HG03103 (cell line): ENCODE results near the gene GRHL1.

Experiments used
- ATAC-seq: cut with Tn5 transposase; IDR thresholded peaks from one replicate; pipeline ENCODE4 v1.9.1; 2021; ENCODE audit warnings: low read depth; ENCODE audit not compliant: unreplicated experiment

Gene GRHL1

DNA sequence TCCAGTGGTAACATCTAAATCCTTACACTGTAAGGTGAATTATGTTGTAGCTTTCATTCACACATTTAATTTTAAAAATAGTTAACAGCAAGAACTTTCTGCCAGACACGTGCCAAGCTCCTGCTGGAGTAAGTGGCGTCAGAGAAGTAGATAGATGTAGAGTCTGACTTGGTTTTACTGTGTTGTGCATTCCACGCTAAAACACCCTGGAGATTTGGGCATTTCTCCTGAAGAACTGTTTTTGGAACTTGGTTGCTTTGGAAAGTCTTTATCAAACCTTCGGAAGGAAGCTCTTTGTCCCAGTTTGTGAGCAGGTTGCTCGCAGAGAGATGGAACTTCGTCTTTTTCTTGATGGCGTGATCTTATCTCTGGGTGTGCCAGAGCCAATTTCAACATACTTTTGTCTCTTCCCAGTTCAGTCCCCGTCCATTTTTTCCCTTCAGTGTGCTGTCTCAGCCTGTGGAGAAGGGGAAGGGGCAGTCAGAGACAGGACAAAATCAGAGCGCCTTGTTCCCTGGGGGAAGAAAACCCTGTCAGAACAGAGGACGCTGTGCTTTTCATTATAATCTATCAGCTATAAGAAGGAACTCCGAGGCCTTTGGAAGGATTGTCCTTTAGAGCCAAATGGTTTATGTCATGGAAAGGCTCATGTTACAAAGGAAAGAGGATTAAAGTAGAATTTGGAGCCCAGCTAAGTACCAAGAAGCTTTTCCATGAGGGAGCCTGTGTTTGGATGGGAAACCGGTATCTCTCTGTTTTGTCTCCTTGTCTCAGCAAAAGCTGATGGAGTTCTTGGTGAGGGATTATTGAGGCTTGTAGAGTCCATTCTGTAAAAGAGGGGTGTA is 18.9 kb downstream of the GRHL1 start:
- ATAC-seq: no peak

- ATAC-seq: no peak
Measured at GRCh38 chr2:9971105-9971818, 19.8 kb downstream of the GRHL1 start.

DNA sequence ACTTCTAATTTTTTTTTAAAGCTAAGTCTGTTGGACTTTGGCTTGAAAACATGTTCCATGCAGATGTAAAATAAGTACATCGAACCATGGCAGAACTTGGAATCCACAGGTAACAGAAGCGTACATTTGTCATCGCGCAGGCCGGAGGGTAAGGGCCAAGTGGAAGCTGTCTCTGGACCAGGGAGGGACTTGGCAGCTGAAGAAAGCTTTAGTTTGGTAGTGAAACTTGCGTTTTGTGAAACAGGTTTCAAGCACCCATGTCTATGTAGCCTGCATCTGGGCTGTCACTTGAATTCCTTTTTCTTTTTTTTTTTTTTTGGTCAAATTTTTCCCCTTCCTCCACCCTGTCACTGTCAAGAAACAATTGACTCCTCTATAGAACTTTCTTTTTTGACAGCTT is 20.4 kb downstream of the GRHL1 start:
- no peak for ATAC-seq

GRCh38 chr2:9972621-9973479 is 21.4 kb downstream of the GRHL1 start:
- ATAC-seq: no peak

DNA sequence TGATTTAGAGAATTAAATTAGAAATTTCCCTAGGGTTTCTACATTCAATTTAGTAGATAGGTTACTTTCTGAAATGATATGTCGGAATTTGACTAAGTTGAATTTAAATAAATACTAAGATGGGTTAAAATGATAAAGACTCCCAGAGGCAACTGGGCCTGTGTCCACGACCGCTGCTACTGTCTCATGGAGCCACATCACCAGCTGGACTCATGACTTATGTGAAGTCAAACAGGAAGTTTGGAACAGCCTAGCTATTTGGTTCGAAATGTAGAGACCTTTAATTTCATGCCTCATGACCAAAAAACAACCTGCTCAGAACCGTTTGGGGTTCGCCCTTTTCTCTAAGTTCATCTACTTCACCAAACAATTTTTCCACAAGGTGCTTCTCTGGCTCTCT is 22.2 kb downstream of the GRHL1 start:
- no peak for ATAC-seq

DNA sequence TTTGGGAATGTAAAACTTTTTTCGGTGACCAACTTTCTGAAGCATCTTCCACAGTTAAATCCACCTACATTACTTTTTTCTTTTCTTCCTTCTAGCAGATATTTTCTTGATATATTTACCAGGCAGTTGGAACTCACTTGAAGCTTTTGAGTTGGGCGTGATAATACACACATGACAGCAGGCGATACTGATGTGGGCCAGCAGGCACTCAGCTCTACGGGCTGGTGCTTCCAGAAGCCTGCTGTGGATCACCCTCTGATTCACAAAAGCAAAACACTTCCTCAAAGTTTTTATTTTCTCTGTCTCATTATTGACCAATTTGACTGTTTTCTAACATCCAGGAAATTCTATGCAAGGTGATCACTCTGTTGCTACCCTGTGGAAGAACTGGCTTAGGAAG is 22.9 kb downstream of the GRHL1 start:
- no peak for ATAC-seq

- ATAC-seq: no peak
Measured at GRCh38 chr2:9975328-9975727, 23.8 kb downstream of the GRHL1 start.

DNA sequence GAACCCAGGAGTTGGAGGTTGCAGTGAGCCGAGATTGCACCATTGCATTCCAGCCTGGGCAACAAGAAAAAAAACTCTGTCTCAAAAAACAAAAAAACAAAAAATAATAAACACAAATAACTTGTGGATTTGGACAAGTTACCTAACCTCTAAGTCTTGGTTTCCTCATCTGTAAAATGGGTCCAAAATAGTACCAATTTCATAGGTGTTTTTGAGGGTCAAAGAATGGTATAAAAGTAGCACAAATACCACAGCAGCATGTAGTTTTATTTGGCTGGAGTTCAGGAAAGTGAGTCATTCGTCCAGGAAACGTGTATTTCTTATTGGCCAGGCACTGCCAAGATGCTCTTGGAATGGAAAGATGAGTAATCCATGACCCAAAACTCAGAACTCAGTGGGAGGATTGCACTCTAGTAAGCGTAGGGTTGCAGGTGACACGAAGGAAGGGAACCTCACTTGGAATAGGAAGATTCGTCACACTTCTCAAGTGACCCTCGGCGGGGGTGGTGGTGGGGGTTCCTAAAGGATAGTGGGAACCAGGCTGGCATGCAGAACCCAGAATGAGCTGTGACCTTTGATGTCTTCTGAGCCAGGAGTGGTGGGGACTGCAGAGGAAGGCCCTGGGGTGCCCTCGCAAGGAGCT is 24.4 kb downstream of the GRHL1 start:
- ATAC-seq: no peak

GRCh38 chr2:9979977-9980376 is 28.5 kb downstream of the GRHL1 start:
- no peak for ATAC-seq

DNA sequence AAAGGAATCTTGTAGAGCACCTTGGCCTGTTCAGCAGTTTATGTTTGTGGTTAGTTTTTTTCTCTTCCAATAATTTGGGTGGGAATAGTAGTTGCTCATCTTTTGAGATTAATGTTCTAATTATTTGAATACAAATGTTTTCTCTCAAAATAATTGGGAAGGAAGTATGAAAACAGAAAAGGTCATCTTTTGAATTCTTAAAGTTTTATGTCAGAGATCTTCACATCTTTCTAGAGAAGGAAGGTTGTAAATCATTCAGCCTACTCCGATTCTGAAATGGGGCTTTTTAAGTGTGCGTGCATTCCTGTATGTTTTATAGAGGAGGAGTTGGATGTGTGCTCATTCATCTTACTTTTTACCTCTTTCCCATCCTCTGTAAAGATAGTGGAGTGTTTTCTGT is 29.0 kb downstream of the GRHL1 start:
- no peak for ATAC-seq

- ATAC-seq: no peak
Measured at GRCh38 chr2:9981655-9982054, 30.2 kb downstream of the GRHL1 start.

DNA sequence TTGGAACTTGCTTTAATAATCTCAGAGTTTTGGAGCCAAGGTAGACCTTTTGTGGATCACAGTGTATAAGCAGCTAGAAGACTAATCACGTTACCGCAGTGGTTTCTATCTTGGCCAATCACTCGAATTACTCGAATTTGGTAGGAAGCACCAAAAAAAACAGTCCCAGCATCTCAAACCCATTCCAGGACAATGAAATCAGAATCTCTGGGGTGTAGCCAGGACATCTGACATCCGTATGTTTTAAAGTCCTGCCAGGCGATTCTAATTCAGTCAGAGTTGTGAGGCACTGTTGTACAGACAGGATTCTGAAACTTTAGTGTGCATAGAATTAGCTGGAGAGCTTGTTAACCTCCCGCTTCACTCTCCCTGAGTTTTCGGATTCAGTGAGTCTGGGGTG is 30.8 kb downstream of the GRHL1 start:
- ATAC-seq: no peak

GRCh38 chr2:9982891-9983290 is 31.4 kb downstream of the GRHL1 start:
- no peak for ATAC-seq

- no peak for ATAC-seq
Measured at GRCh38 chr2:9983401-9984216, 32.1 kb downstream of the GRHL1 start.

DNA sequence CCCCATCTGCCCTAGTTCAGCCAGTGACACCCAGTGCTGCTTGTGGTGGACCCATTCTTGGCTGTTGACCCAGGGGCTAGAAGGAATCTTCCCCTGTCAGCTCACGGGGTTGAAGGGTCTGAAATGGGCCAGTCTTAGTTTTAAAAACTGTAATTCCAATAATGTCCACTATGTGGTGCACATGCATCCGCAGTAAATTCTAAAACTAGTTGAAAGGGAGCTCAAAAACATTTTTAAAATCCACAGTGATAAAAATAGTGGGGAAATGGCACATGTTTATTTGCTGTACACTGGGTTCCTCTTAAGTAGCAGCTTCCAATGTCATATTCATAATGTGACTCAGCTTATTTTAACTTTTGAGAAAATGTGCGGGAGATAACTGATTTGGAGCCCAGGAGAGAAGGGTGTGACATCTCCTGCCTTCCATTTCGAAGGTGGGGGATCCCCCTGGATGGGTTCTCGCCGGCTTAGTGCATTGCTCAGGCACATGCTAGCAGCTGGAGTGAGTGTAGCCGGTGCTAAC is 32.8 kb downstream of the GRHL1 start:
- no peak for ATAC-seq

GRCh38 chr2:9984871-9985480 is 33.5 kb downstream of the GRHL1 start:
- ATAC-seq: no peak

- ATAC-seq: no peak
Measured at GRCh38 chr2:9985531-9986328, 34.2 kb downstream of the GRHL1 start.

GRCh38 chr2:9988320-9988719 is 36.8 kb downstream of the GRHL1 start:
- ATAC-seq: no peak
